GM12801 (cell line): ENCODE results near the gene SDHAF1.

Experiments used
- TF ChIP-seq, protein P1 (sequence below): IDR thresholded peaks from one replicate; pipeline ENCODE4 v1.5.1; 2011; ENCODE audit warnings: control low read depth; ENCODE audit not compliant: insufficient read length; ENCODE audit errors: extremely low read depth

The SDHAF1 gene, protein sequence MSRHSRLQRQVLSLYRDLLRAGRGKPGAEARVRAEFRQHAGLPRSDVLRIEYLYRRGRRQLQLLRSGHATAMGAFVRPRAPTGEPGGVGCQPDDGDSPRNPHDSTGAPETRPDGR

DNA sequence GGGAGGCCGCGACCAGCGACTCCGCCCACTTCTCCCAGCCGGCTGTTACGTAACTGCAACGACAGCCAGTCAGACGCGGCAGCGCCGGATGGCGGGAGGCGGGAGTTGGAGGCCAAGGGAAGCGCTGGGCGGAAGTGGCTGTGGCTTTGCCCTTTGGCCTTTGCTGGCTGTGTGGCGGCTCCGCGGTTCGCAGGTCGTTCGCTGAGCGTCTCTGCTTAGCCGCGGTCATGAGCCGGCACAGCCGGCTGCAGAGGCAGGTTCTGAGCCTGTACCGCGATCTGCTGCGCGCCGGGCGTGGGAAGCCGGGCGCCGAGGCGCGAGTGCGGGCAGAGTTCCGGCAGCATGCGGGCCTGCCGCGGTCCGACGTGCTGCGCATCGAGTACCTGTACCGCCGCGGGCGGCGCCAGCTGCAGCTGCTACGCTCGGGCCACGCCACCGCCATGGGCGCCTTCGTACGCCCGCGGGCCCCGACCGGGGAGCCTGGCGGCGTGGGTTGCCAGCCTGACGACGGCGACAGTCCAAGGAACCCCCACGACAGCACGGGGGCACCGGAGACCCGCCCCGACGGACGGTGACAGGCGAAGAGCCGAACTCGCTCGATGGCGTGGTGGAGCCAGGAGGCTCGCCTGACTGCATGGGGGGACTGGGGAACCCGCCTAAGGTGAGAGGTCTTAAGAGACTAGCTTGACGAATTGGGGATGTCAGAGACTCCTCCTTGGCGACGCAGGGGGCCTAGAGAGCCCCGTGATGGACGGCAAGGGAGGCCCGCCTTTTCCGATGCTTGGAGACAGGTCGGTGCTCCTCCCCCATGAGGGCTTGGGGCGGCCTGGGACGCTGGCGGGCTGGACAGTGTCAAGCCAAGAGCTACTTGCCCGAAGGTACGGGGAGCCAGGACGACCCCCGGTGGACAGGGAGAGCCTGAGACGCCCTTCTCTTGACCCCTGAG lies at the start of gene SDHAF1:
SDHAF1 (plus strand) TSS at position 141 of the 946 bp plus-strand sequence; CDS start at position 228, 87 bp downstream.
- TF ChIP-seq, protein P1, sequence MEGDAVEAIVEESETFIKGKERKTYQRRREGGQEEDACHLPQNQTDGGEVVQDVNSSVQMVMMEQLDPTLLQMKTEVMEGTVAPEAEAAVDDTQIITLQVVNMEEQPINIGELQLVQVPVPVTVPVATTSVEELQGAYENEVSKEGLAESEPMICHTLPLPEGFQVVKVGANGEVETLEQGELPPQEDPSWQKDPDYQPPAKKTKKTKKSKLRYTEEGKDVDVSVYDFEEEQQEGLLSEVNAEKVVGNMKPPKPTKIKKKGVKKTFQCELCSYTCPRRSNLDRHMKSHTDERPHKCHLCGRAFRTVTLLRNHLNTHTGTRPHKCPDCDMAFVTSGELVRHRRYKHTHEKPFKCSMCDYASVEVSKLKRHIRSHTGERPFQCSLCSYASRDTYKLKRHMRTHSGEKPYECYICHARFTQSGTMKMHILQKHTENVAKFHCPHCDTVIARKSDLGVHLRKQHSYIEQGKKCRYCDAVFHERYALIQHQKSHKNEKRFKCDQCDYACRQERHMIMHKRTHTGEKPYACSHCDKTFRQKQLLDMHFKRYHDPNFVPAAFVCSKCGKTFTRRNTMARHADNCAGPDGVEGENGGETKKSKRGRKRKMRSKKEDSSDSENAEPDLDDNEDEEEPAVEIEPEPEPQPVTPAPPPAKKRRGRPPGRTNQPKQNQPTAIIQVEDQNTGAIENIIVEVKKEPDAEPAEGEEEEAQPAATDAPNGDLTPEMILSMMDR = no peak

- TF ChIP-seq, protein P1 = no peak
Observed at GRCh38 chr19:35946203-35946602, 48.8 kb upstream of the SDHAF1 start.

- TF ChIP-seq, protein P1 = no peak
Observed at GRCh38 chr19:35949131-35949530, 45.9 kb upstream of the SDHAF1 start.

- TF ChIP-seq, protein P1 = no peak
Observed at GRCh38 chr19:35955881-35956634, 38.9 kb upstream of the SDHAF1 start.

DNA sequence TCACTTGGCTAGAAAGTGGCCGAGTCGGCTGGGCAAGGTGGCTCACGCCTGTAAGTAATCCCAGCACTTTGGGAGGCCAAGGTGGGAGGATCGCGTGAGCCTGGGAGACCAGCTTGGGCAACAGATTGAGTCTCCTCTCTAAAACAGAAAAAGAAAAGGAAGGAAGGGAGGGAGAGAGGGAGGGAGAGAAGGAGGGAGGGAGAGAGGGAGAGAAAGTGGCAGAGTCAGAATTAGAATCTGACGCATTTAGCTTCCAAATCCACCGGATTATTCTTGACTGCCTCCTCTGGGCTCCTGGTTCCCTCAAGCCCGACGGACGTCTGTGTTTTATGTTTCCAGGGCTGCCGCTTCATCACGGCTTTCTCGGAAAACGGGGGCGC lies 36.3 kb upstream of the SDHAF1 start:
- TF ChIP-seq, protein P1 = no peak

- TF ChIP-seq, protein P1 = no peak
Observed at GRCh38 chr19:35959040-35959967, 35.7 kb upstream of the SDHAF1 start.

DNA sequence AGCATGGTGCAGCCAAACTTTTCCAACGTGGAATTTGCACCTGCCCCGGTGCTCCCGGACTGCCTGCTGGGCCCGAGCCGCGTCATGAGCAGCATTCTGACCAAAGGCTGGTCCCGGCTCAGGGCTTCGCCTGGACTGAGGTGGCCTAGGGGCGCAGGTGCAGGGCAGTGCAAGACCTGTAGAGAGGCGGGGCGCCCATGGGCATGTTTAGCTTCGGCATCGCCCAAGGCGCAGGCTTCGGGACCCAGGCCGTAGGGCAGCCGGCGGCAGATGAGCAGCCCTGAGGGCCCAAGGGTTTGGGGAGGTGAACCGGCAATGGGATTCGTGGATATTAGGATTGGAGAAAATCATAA lies 35.0 kb upstream of the SDHAF1 start:
- TF ChIP-seq, protein P1 = no peak
